Adrenal gland (tissue), 12 donors: ENCODE data around the gene SHISAL1. TPM values are rescaled to one million over a fixed set of nuclear protein-coding genes. Genes with fewer than 3 reads are reported as not detected.

Experiments used
- DNase-seq, 7 donors: peaks; one replicate each; pipeline ENCODE4 v3.0.0-alpha.2; 2019 to 2020
- H3K27ac ChIP-seq, 5 donors: fragments of 200-600 bp; sonication (generic) in 4 of 5; 1 replicate in 3 of 5; 2 replicates in 2 of 5; pipeline versions ENCODE4 v1.5.1 to v1.8.0; 2016 to 2020; ENCODE audit warnings: mild to moderate bottlenecking in 1 of 5
- H3K27me3 ChIP-seq: fragments of 200-600 bp; 2 replicates; pipeline ENCODE4 v1.8.0; 2021
- H3K36me3 ChIP-seq, 2 donors: fragments of 200-600 bp; replicated peaks in 1 of 2; 1 replicate in 1 of 2; 2 replicates in 1 of 2; pipeline versions ENCODE4 v1.5.1 to v1.8.0; 2018 to 2022
- H3K4me1 ChIP-seq, 2 donors: fragments of 200-600 bp; replicated peaks in 1 of 2; 1 replicate in 1 of 2; 2 replicates in 1 of 2; pipeline versions ENCODE4 v1.5.1 to v1.8.0; 2018 to 2021
- H3K4me3 ChIP-seq, 4 donors: fragments of 200-600 bp; sonication (generic) in 3 of 4; one replicate each; pipeline ENCODE4 v1.5.1; 2016 to 2018
- H3K9me3 ChIP-seq, 3 donors: fragments of 200-600 bp; sonication (generic) in 1 of 3; replicated peaks in 1 of 3; 1 replicate in 2 of 3; 2 replicates in 1 of 3; pipeline versions ENCODE4 v1.5.1 to v1.8.0; 2016 to 2021
- CTCF ChIP-seq, 6 experiments: fragments of 450-650 bp in 4 of 6; fragments of 200-600 bp in 2 of 6; sonication (generic) in 1 of 6; IDR thresholded peaks; 1 replicate in 5 of 6; 2 replicates in 1 of 6; pipeline versions ENCODE4 v1.5.1 to v1.8.0; 2016 to 2021; ENCODE audit warnings: antibody characterized with exemption in 6 of 6, mild to moderate bottlenecking in 2 of 6, moderate library complexity in 1 of 6
- POLR2A ChIP-seq, 2 donors: fragments of 450-650 bp; IDR thresholded peaks; one replicate each; pipeline ENCODE4 v1.6.1; 2017; ENCODE audit warnings: antibody characterized with exemption in 2 of 2, mild to moderate bottlenecking in 2 of 2, moderate library complexity in 1 of 2
- WGBS, 4 donors: extraction: QIAGEN DNeasy Blood & Tissue Kit in 2 of 4; methylation state at CpG; one replicate each; pipeline versions ENCODE4 v1.1.5 to v1.1.7; 2013 to 2017; 5-methylcytosine and 5-hydroxymethylcytosine counted together
- intact Hi-C, 2 donors: fragments of 100-400 bp; cut with DNase I; formaldehyde crosslinking; loops; one replicate each; pipeline versions ENCODE4 v1.14.1 to v1.15.0; 2022 to 2023
- polyA plus RNA-seq, 3 donors: library from polyadenylated mRNA; stranded (reverse); fragments of 200-250 nt in 2 of 3; fragments of 350-450 nt in 1 of 3; fragmentation: Illumina TruSeq in 1 of 3; extraction: RNeasy Lipid Tissue Mini Kit (QIAGEN cat#74804) in 1 of 3; gene quantifications; one replicate each; pipeline ENCODE4 v1.2.3, GENCODE V29; 2013 to 2014
- total RNA-seq, 9 donors: library from RNA; depleted of rRNA in 4 of 9; stranded (reverse); fragments of >200 nt in 4 of 9; fragments of 120-200 nt in 1 of 9; fragmentation: NEBNext Ultra II Directional in 1 of 9; extraction: Animal tissue kit (Norgen Biotek cat#: 25700) in 1 of 9; gene quantifications; one replicate each; pipeline versions ENCODE4 v1.1.0 to v1.2.4, GENCODE V29; 2013 to 2023
- donor health status: healthy with polysubstance abuse.
- donor health status: Bipolar disorder and iron deficiency.
- donor health status: DM: yes; HTN: yes; CAD: no.
- donor health status: DM: no; HTN: no; CAD: no.
- donor health status: DM: no; HTN: no; CAD: no.
- donor health status: DM: yes; HTN: yes; CAD: no.

SHISAL1 gene
- total and polyA plus RNA-seq, 12 donors, result 0.33 to 2.4 (median 1.0) TPM

GRCh38 chr22:44347549-44347948, 34.8 kb upstream of the SHISAL1 start:
- WGBS, 4 donors, result 62 to 100% (median 81%) methylated on average over 3 to 6 of the region's 6 CpGs
- peaks cover 2% of the 10 kb centered on the region for H3K27me3 ChIP-seq
- H3K27ac ChIP-seq, result no peak overlapping the region

GRCh38 chr22:44347080-44347479, 34.3 kb upstream of the SHISAL1 start:
- TF ChIP-seq CTCF (IDR thresholded peaks at IDR 0.05) (no peak), POLR2A (IDR thresholded peaks at IDR 0.05) (no peak)
- intact Hi-C loops, result no loop called here
- Histone ChIP-seq H3K9me3 (no peaks in the 10 kb centered on the region), H3K36me3 (no peaks in the 10 kb centered on the region), H3K4me3 (no peak overlapping the region), H3K4me1 (peaks cover 0 to 9% of the 10 kb centered on the region in 2 donors), H3K27ac (no peak overlapping the region), H3K27me3 (peaks cover 2% of the 10 kb centered on the region)
- 48 to 58% (median 54%) methylated on average over 8 to 10 of the region's 10 CpGs for WGBS, 4 donors
- DNase-seq, result peak in 1 of 7 donors; percentile 49

More at GRCh38 chr22:44347549-44347948, 34.8 kb upstream of the SHISAL1 start:
- Histone ChIP-seq H3K4me3 (no peak overlapping the region), H3K9me3 (no peaks in the 10 kb centered on the region), H3K36me3 (no peaks in the 10 kb centered on the region), H3K4me1 (peaks cover 0 to 9% of the 10 kb centered on the region in 2 donors)
- TF ChIP-seq CTCF (IDR thresholded peaks at IDR 0.05) (no peak), POLR2A (IDR thresholded peaks at IDR 0.05) (no peak)
- no peak for DNase-seq
- intact Hi-C loops, result no loop called here

GRCh38 chr22:44345872-44346271, 33.1 kb upstream of the SHISAL1 start:
- Histone ChIP-seq H3K4me3 (no peak overlapping the region), H3K9me3 (no peaks in the 10 kb centered on the region), H3K4me1 (peaks cover 0 to 9% of the 10 kb centered on the region in 2 donors), H3K27me3 (peaks cover 2% of the 10 kb centered on the region), H3K27ac (no peak overlapping the region), H3K36me3 (no peaks in the 10 kb centered on the region)
- no peak for DNase-seq
- 67 to 86% (median 80%) methylated on average over 3 of the region's 3 CpGs for WGBS, 4 donors
- intact Hi-C loops, result no loop called here
- TF ChIP-seq POLR2A (IDR thresholded peaks at IDR 0.05) (no peak), CTCF (IDR thresholded peaks at IDR 0.05) (no peak)

GRCh38 chr22:44344407-44344806, 31.7 kb upstream of the SHISAL1 start:
- peaks cover 2% of the 10 kb centered on the region for H3K27me3 ChIP-seq
- intact Hi-C loops, result no loop called here
- no peak for DNase-seq
- H3K36me3 ChIP-seq, result no peaks in the 10 kb centered on the region
- H3K4me3 ChIP-seq, result no peak overlapping the region
- no peak overlapping the region for H3K27ac ChIP-seq
- peaks cover 0 to 9% of the 10 kb centered on the region in 2 donors for H3K4me1 ChIP-seq
- no peaks in the 10 kb centered on the region for H3K9me3 ChIP-seq
- TF ChIP-seq POLR2A (IDR thresholded peaks at IDR 0.05) (no peak), CTCF (IDR thresholded peaks at IDR 0.05) (no peak)
- 73 to 89% (median 80%) methylated on average over 8 to 11 of the region's 11 CpGs for WGBS, 4 donors
